Endothelial cell of umbilical vein (primary cell): ENCODE measurements around the gene MVB12B. TPM values are rescaled to one million over a fixed set of nuclear protein-coding genes. Genes with fewer than 3 reads are reported as not detected.

Experiments
- BruUV-seq: library from RNA; stranded (reverse); fragments of 400-500 nt; replicated peaks from 2 replicates; lab custom pipeline; 2021; lab: Mats Ljungman, UMichigan
- CTCF ChIA-PET: fragments of 300-600, 350-600 bp; sonication (Branson Sonifier 250); formaldehyde crosslinking; loops from one replicate; lab custom pipeline; 2021; ENCODE audit warnings: antibody characterized with exemption, inconsistent platforms; lab: Charles Lee
- POLR2A ChIA-PET: fragments of 300-600, 350-600 bp; sonication (Branson Sonifier 250); formaldehyde crosslinking; loops from one replicate; lab custom pipeline; 2021; ENCODE audit warnings: antibody characterized with exemption, inconsistent platforms; lab: Charles Lee
- DNase-seq: peaks from one replicate; pipeline ENCODE4 v3.0.0-alpha.2; 2011; ENCODE audit warnings: low read depth, low spot score
- FAIRE-seq: peaks from 2 replicates; lab custom pipeline; 2011; peaks lifted over from hg19 to GRCh38; lab: Jason Lieb, UNC
- H2AFZ ChIP-seq: 2 replicates; pipeline ENCODE4 v1.6.0; 2012; ENCODE audit warnings: low read depth, low read length, control low read depth, inconsistent platforms
- H3K27ac ChIP-seq: 2 replicates; pipeline ENCODE4 v1.5.1; 2011; ENCODE audit warnings: low read depth, mild to moderate bottlenecking, control low read depth, low read length, moderate library complexity; ENCODE audit not compliant: insufficient read depth
- H3K27me3 ChIP-seq, 2 experiments: 2 replicates each; pipeline versions ENCODE4 v1.6.0 to v1.6.1; 2011; ENCODE audit warnings: low read length in 2 of 2, mixed read lengths in 1 of 2; ENCODE audit not compliant: control insufficient read depth in 2 of 2, insufficient read depth in 2 of 2
- H3K36me3 ChIP-seq, 2 experiments: 2 replicates in 1 of 2; 3 replicates in 1 of 2; pipeline ENCODE4 v1.5.1; 2011; ENCODE audit warnings: low read length in 2 of 2, mild to moderate bottlenecking in 1 of 2, moderate library complexity in 1 of 2; ENCODE audit not compliant: control insufficient read depth in 2 of 2, insufficient read depth in 2 of 2; ENCODE audit errors: extremely low read depth in 1 of 2
- H3K4me1 ChIP-seq: 3 replicates; pipeline ENCODE4 v1.5.1; 2011; ENCODE audit warnings: mild to moderate bottlenecking, low read length; ENCODE audit not compliant: control insufficient read depth, insufficient read depth; ENCODE audit errors: extremely low read depth
- H3K4me2 ChIP-seq: 2 replicates; pipeline ENCODE4 v1.6.1; 2011; ENCODE audit warnings: low read length, control low read depth, mixed read lengths; ENCODE audit not compliant: insufficient read depth
- H3K4me3 ChIP-seq, 3 experiments: fragments of 200-600 bp in 1 of 3; sonication (generic), shearing (Covaris generic) in 1 of 3; replicated peaks in 1 of 3; 2 replicates each; pipeline ENCODE4 v1.5.1; 2011 to 2016; ENCODE audit warnings: control low read depth in 3 of 3, low read length in 3 of 3, mild to moderate bottlenecking in 2 of 3, inconsistent platforms in 1 of 3, low read depth in 1 of 3, moderate library complexity in 1 of 3; ENCODE audit not compliant: insufficient read depth in 1 of 3
- H3K79me2 ChIP-seq: 2 replicates; pipeline ENCODE4 v1.6.0; 2012; ENCODE audit warnings: low read length, inconsistent platforms; ENCODE audit not compliant: control insufficient read depth, insufficient read depth
- H3K9ac ChIP-seq: replicated peaks from 2 replicates; pipeline ENCODE3; 2011; ENCODE audit warnings: low read length, control low read depth; ENCODE audit not compliant: insufficient read depth; ENCODE audit errors: extremely low read depth
- H3K9me1 ChIP-seq: replicated peaks from 3 replicates; pipeline ENCODE4 v1.6.0; 2011; ENCODE audit warnings: mild to moderate bottlenecking, low read length; ENCODE audit not compliant: control insufficient read depth, insufficient read depth; ENCODE audit errors: extremely low read depth
- H3K9me3 ChIP-seq: replicated peaks from 2 replicates; pipeline ENCODE4 v1.5.1; 2012; ENCODE audit warnings: low read length, inconsistent platforms; ENCODE audit not compliant: control insufficient read depth, insufficient read depth
- H4K20me1 ChIP-seq: replicated peaks from 2 replicates; pipeline ENCODE3; 2011; ENCODE audit warnings: mild to moderate bottlenecking, low read length; ENCODE audit not compliant: control insufficient read depth, insufficient read depth; ENCODE audit errors: extremely low read depth
- CTCF ChIP-seq, 2 donors: IDR thresholded peaks; 1 replicate in 1 of 2; 2 replicates in 1 of 2; pipeline ENCODE4 v1.5.1; 2011; ENCODE audit warnings: low read length in 2 of 2, mild to moderate bottlenecking in 2 of 2, moderate library complexity in 2 of 2, control low read depth in 1 of 2, inconsistent platforms in 1 of 2, low read depth in 1 of 2; ENCODE audit not compliant: insufficient read depth in 1 of 2; ENCODE audit errors: extremely low read depth in 1 of 2
- FOS ChIP-seq: IDR thresholded peaks from 2 replicates; pipeline ENCODE4 v1.6.1; 2011; ENCODE audit warnings: mild to moderate bottlenecking, low read length, moderate library complexity, borderline replicate concordance; ENCODE audit not compliant: insufficient read depth
- GATA2 ChIP-seq: IDR thresholded peaks from 2 replicates; pipeline ENCODE4 v1.7.0; 2011; ENCODE audit warnings: low read depth, mild to moderate bottlenecking, moderate library complexity, mixed read lengths, low read length; ENCODE audit not compliant: insufficient read length, insufficient read depth
- JUN ChIP-seq: IDR thresholded peaks from 2 replicates; pipeline ENCODE4 v1.6.1; 2011; ENCODE audit warnings: borderline replicate concordance, low read depth; ENCODE audit not compliant: insufficient read length, insufficient read depth
- MAX ChIP-seq: IDR thresholded peaks from 2 replicates; pipeline ENCODE4 v1.6.1; 2011; ENCODE audit not compliant: insufficient read depth, insufficient read length
- POLR2A ChIP-seq: IDR thresholded peaks from 2 replicates; pipeline ENCODE4 v1.6.1; 2012; ENCODE audit warnings: low read depth, mild to moderate bottlenecking, control low read depth, low read length
- POLR2AphosphoS5 ChIP-seq: IDR thresholded peaks from 2 replicates; pipeline ENCODE4 v1.6.1; 2012; ENCODE audit warnings: low read depth, mild to moderate bottlenecking, control low read depth, low read length, moderate library complexity; ENCODE audit not compliant: insufficient read depth
- dilution Hi-C: fragments of 300-500 bp; cut with MboI; formaldehyde crosslinking; loops from one replicate; pipeline ENCODE4 v1.15.0; 2019; ENCODE audit warnings: low sequenced_read_pairs; ENCODE audit not compliant: extremely low pct_ligation_motif_present
- intact Hi-C: fragments of 100-400 bp; cut with micrococcal nuclease; formaldehyde crosslinking; loops from one replicate; pipeline ENCODE4 v1.10.0; 2022
- polyA plus RNA-seq, 4 experiments: library from polyadenylated mRNA; depleted of rRNA in 3 of 4; stranded (reverse) in 3 of 4; unstranded in 1 of 4; fragments of >200 nt; gene quantifications; 2 replicates each; pipeline versions ENCODE4 v1.2.1 to v1.2.3, GENCODE V29; 2011 to 2012; ENCODE audit warnings: missing spikeins in 1 of 4
- total RNA-seq: library from RNA; stranded (reverse); gene quantifications from 2 replicates; pipeline ENCODE4 v1.2.3, GENCODE V29; 2021

MVB12B gene
- total and polyA plus RNA-seq, 2 donors (not counting 3 experiments of a cell fraction or from before 2014, with no cell fraction given): 6.6 to 17.3 TPM

- CTCF ChIA-PET: interaction anchor here (0.5 to 4.9 kb wide), 5 partner anchors 101 to 1624 kb away, joined by 3 to 45 read pairs (median 3); no protein-coding TSS in a partner anchor
- no peaks in the 10 kb centered on the region for H3K9me1 ChIP-seq
- H3K4me3 ChIP-seq: no peak overlapping the region
- no TSS peak for BruUV-seq
- no peak overlapping the region for H3K4me2 ChIP-seq
- H3K9ac ChIP-seq: no peak overlapping the region
- intact Hi-C loops (no loop called here), dilution Hi-C loops (no loop called here)
- no peaks in the 10 kb centered on the region for H3K79me2 ChIP-seq
- POLR2A ChIA-PET: interaction anchor here (0.6 kb wide), 1 partner anchor 1041 kb away, joined by 3 read pairs; no protein-coding TSS in a partner anchor
- DNase-seq (no peak), FAIRE-seq (no peak)
- H3K4me1 ChIP-seq: no peaks in the 10 kb centered on the region
- H4K20me1 ChIP-seq: no peaks in the 10 kb centered on the region
- H3K9me3 ChIP-seq: no peaks in the 10 kb centered on the region
- H2AFZ ChIP-seq: no peak overlapping the region
- H3K36me3 ChIP-seq: no peaks in the 10 kb centered on the region
- TF ChIP-seq CTCF (IDR thresholded peaks at IDR 0.05; ENCODE audit: extremely low read depth in 1 of 2, insufficient read depth in 1 of 2, low read depth in 1 of 2, low read length in 2 of 2) (no peak), FOS (no peak), POLR2A (no peak), GATA2 (no peak), MAX (no peak), POLR2AphosphoS5 (no peak), JUN (no peak)
- no peak overlapping the region for H3K27ac ChIP-seq
- H3K27me3 ChIP-seq: peaks cover 0 to 4% of the 10 kb centered on the region in 2 experiments
These were observed 29.0 kb upstream of the MVB12B start for GRCh38 chr9:126297661-126298060.
